COLO668 (cell line): ENCODE measurements around the gene CFAP65.

Source experiments
- DNase-seq: peaks from one replicate; lab custom pipeline; 2025; ENCODE audit not compliant: unreplicated experiment; lab: John Stamatoyannopoulos, UW

Gene CFAP65

DNA sequence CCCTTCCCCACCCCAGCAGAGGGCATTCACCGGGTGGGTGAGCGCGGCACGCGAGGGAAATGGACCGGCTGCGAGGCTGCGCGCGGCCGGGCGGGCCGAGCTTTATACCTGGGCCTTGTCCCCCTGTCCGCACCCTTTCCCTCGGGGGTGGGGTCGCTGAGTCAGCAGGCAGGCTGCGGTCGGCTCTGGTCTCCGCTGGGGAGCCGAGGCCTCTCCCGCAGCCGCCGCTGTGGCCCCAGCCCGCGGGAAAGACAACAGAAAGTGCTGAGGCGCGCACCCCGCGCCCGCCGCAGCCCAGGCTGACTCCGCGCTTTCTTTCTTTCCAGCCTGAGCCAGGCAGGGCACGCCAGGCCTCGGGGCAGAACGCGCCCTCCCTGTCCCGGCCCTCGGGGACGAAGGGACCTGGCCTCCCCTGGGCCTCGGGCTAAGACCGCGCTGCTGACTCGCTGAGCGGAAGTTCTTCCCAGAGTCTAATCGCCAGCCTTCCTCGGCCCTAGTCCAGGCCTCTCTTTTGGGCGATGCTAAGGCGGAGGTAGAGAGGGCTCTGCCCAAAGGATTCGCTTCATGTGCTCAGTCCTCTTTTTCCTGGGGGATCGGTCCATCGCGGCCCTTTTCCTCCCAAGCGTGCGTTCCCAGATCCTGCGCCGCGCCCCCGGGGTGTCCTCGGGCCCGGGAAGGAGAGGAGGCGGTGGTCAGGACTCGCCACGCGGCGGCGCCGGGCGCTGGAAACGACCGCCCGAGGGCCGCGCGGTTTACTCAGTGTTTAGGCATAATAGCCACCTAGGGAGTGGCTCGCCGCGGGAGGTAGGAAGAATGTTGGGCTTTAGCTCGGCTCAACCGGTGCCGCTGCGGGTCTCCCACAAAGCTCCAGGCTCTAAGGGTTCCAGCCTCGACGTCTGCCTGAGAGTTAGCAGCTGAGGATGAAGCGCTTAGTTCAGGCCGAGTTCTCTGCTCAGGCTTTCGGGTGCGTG, 47.7 kb downstream of the CFAP65 start, which contains the start of gene CRYBA2:
CRYBA2 (minus strand) TSS at position 78 of the 971 bp plus-strand sequence. CDS start 246 bp downstream, outside the sequence.
- DNase-seq, result peak; percentile 88

DNA sequence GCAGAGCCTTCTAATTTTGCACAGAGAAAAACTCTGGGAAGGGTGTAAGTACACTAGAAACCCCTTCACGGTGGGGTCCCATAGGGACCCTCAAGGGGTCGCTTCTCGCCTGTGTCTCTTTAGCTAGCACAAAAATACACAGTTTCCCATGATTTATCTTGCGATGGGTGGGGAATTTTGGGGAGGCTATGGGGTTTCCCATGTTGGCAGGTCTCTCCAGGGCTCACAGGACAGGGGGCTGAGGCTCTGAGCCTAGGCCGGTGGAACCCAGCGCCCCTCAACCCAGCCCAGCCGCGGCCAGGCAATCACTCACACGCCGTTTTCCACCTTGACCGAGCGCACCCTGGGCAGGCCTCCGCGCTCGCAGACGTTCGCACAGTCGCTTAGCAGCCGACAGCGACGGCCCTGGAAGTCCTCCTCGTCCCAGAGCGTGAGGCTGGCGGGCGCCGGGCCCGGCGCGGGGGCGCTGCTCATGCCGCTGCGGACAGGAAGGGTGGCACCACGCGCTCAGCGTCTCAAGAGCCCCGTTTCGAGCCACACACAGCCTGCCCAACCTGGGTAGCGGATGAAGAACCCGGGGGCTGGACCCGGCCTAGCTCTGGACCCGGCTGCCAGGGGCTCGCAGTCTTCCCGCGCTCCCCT, 48.5 kb downstream of the CFAP65 start:
- DNase-seq, result peak; percentile 83

DNA sequence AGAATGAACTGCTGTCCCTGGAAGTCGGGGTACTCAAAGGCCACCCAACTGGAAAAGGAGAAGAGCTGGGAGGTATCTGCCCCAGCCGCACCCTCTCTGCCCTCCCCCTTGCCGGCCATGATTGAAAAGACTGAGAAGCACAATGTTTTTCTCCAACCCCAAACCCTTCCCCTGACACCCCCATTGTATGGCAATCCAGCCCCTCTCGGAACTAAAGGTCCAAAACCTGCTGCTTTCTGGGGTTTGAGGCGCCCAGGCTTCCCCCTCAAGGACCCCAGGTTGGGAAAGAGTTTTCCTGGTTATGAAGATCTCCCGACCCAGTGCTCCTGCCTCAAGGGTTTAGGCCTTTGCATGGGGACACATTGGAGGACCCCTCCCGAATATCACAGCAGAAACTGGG, 49.1 kb downstream of the CFAP65 start:
- no peak for DNase-seq

DNA sequence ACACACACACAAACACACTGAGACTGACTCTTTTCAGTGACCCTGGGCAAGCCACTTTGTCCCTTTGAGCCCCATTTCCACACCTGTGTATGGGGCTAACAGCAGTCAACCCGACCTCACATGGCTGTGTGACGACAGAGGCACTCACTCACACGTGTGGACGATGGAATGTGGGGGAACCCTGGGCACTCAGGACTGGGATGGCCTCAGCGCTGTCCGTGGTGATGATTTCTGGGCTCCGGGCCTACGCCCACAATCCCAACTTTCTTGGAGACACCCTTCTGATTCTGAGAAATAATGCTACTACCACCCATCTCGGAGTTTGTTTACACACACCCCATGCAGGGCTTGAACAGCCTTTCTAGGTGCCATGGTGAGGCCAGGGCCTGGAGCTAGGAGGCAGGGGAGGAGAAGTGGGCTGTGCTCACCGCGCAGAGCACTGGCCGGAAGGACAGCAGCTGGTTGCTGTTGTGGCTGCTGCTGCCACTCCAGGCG, 49.6 kb downstream of the CFAP65 start:
- DNase-seq, result peak; percentile 44

DNA sequence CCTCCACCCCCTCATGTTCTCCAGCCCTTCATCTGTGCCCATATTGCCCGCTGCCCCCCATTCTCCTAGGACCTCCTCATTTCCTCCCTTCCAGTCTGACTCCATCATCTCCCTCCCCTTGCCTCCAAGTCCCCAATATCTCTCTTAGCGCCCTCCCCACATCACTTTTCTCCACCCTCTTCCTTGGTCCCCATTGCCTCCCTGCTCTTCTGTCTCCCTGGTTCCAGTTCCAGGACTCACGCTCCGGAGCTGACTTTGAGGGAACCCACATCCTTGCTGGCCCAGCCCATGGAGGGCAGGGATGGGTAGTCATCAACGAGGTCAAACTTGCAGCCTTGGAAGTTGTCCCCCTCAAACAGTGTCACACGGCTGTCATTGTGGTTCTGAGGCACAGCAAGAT, 50.7 kb downstream of the CFAP65 start:
- DNase-seq, result no peak

DNA sequence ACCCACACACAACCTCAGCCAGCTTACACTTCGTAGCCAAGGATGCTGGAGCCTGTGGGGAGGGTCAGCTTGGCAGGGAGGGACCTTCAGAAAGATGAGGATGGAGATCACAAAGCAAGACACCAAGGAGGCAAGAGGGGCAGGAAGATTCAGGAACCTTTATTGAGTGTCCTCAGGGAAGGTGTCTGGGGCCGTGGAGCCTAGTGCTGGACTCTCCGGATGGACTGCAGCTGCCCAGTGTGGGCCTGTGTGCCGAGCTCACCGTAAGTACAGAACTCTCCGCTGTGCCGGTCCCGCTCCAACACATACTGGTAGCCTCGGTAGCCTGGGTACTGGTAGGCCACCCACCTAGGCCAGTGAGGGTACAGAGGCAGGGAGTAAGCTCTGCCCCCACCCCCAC, 51.3 kb downstream of the CFAP65 start:
- DNase-seq, result no peak

DNA sequence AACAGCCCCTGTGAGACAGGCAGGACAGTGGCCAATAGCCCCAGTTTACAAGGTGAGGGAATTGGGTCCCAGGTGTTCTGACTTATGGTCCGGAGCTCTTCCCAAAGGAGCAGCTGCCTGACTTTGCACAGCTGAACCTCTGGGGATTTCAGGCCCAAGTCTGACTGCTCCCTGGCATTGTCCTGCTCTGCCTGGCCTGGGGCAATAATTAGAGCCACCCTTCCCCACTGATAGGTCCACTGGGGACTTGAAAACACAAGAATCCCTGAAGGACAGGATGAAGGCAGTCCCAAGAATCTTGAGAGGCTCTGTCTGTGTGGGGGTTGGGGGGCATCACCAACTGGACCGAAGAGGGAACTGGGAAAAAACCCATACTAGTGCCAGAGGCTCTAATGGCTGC, 52.7 kb downstream of the CFAP65 start:
- DNase-seq, result no peak

DNA sequence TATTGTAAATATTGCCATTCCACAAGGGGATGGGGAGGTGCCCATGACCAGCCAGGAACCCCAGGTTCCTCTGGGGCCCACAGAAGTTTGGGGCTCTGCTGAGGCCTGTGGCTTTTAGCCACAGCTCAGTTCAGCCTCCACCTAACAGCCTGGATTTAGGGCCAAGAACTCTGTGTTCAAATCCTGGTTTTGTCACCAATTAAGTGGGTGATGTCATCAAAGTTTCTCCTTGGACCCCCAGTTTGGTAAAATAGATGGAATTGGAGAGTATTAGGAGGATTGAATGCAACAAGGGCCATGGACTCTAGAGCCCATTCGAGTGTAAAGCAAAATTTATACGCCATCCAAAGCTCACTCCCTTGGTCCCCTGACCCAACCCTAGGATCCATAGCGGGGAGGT, 53.2 kb downstream of the CFAP65 start:
- no peak for DNase-seq

- no peak for DNase-seq
Observed at GRCh38 chr2:218986148-218986761, 55.1 kb downstream of the CFAP65 start.

DNA sequence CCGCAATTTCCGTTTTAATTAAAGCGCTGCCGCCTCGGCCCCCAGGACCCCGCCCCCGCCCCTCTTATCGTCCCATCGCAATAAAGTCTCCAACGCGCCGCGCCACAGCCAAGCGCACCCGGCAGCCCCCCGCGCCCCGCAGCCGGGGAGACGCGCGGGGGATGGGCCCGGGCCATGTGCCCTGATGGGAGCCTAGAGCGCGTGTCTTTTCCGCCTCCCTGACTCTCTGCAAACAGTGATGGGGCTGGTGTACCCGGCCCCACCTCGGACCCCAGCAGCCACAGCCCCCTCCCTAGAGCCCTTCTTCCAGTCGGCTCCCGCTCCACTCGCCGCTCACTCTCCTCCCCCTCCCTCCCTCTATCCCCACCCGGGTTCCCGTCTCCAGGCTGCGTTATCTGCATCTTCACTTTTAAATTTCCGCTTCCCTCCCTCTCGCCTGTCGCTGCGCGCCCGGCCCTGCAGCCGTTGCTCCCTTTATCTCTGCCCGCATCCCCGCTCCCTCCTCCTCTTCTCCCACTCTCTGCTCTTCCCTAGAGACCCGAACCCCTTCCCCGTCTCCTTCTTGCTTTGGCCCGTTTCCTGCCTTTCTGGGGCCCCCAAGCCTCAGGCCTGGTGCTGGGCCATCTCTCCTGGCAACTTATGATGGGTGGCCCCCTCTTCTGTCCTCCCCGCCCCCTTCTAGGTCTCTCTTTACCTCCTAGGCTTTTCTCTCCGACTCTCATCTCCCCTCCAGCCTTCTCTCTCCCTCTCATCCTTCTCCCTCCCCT, 55.8 kb downstream of the CFAP65 start:
- peak; percentile 51 for DNase-seq

- DNase-seq, result peak; percentile 51
Observed at GRCh38 chr2:218985021-218985324, 56.3 kb downstream of the CFAP65 start, which contains the start of gene FEV. Gene FEV (minus strand): TSS chr2:218985184. CDS start chr2:218985075, 109 bp downstream.

- DNase-seq, result peak; percentile 71
Observed at GRCh38 chr2:218984239-218985020, 56.9 kb downstream of the CFAP65 start.

GRCh38 chr2:218983934-218984238, 57.4 kb downstream of the CFAP65 start:
- no peak for DNase-seq

- peak; percentile 84 for DNase-seq
Observed at GRCh38 chr2:218983263-218983933, 57.9 kb downstream of the CFAP65 start.

DNA sequence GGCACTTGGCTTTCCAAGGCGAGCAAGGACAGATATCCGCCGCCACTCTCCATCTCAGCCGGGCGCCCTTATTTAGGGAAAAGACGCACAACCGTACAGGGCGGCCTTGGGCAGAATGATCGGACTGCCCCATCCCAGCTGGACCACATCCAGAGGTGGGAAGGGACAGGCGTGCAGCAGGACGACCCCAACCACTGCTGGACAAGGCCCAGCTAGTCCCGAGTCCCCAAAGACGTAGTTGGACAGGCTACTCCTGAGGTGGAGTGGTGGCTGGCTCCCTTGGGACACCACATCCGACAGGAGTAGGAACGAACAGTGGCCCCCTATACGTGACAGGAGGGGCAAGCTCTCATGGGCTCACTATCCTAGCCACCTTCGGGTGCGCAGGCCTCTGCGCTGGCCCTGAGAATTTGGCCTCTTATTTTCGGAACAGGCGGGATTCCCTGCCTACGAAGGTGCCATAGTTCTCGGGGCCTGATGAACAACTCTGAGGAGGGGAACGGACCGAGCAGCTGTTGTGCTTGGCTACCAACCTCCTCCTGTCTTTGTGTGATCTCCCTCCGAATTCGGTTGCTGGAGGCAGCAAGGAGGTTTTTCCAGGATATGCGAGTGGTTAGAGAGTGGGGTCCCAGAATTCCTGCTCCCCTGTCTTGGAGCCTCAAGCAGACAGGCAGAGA, 58.6 kb downstream of the CFAP65 start:
- peak; percentile 45 for DNase-seq

- DNase-seq, result peak; percentile 85
Observed at GRCh38 chr2:218981881-218982585, 59.3 kb downstream of the CFAP65 start.

- DNase-seq, result peak; percentile 53
Observed at GRCh38 chr2:218981390-218981880, 59.9 kb downstream of the CFAP65 start.

DNA sequence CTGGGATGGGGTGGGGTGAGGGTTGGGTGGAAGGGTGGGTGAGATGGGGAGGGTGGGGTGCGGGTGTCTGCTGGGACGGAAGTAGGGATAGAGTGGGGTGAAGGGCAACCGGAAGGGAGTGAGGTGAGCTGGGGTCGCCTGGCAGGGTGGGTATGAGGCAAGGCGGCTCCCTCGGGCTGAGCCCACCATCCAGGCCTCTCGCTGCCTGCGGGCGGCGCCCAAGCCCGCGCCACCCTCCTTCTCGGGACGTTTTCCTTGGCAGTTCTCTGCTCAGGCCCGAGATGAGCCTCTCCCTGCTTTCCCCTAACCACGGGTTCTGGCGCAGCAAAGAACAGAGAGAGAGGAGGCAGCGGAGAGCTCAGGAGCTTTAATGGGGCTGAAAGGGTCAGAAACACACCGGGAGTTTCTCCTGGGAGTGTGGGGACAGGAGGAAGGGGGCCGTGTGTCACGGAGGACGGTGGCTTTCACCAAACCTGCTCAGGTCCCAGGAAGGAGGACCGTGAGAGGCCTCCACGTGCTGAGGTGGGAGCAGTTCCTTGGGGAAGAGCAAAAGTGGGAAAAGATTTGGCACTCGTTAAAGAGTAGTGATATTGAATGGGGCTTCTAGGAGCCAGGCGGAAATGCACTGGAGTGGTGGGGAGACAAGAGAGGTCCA, 60.5 kb downstream of the CFAP65 start:
- peak; percentile 27 for DNase-seq
